Measurements from ENCODE around the gene SPRTN. TPM values are rescaled to one million over a fixed set of nuclear protein-coding genes. Genes with fewer than 3 reads are reported as not detected.
"Not testable (repeated sequence)": the region's sequence is repeated elsewhere in the genome, so short reads cannot be mapped to it uniquely, and the experiment has no call there.

Gene SPRTN
- polyA plus RNA-seq, 1 experiment = 10.0 TPM

DNA sequence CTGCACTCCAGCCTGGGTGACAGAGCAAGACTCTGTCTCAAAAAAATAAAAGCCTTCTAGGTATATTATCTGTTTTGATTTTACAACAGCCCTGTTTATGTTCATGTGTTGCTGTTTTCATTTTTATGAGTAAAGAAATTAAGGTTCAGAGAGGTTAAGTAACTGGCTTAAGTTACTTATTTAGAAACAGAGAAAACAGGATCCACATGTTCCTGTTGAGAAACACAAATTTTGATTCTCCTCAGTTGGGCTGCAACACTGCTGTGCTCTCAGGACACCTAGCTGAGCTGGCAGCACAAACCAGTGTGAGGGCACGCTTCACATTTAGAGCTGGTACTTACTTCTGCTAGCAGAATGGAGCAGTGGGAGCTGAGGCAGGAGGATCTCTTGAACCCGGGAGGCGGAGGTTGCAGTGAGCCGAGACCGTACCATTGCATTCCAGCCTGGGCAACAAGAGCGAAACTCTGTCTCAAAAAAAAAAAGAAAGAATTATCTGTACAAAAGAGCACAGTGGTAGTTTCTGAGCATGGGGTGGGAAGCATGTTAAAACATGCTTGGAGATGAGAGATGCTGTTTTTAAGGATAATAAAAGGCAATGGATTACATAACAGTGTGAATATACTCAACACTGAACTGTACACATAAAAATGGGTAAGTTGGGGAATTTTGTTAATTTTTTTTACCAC, 2.4 kb downstream of the SPRTN start:
- Histone ChIP-seq H3K27me3 (ENCODE audit: control insufficient read depth, insufficient read depth, low read length) (no peaks in the 10 kb centered on the region), H3K36me3 (ENCODE audit: control insufficient read depth, insufficient read depth, low read length) (no peaks in the 10 kb centered on the region; the same call in 1 of the 2 replicates), H3K4me3 (ENCODE audit: low read depth, low read length) (no peak overlapping the region)
- ChIA-PET CTCF (interaction anchor here (0.6 to 0.7 kb wide), 2 partner anchors 75 to 134 kb away, joined by 3 read pairs; no protein-coding TSS in a partner anchor), POLR2A (no interaction called here)
- TF ChIP-seq, protein P1, sequence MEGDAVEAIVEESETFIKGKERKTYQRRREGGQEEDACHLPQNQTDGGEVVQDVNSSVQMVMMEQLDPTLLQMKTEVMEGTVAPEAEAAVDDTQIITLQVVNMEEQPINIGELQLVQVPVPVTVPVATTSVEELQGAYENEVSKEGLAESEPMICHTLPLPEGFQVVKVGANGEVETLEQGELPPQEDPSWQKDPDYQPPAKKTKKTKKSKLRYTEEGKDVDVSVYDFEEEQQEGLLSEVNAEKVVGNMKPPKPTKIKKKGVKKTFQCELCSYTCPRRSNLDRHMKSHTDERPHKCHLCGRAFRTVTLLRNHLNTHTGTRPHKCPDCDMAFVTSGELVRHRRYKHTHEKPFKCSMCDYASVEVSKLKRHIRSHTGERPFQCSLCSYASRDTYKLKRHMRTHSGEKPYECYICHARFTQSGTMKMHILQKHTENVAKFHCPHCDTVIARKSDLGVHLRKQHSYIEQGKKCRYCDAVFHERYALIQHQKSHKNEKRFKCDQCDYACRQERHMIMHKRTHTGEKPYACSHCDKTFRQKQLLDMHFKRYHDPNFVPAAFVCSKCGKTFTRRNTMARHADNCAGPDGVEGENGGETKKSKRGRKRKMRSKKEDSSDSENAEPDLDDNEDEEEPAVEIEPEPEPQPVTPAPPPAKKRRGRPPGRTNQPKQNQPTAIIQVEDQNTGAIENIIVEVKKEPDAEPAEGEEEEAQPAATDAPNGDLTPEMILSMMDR (IDR thresholded peaks at IDR 0.05; ENCODE audit: insufficient read depth, low read depth, low read length) = no peak
- DNase-seq (ENCODE audit: low read depth) = no peak

- CTCF ChIA-PET = interaction anchor here (0.8 kb wide), 1 partner anchor 9 kb away, joined by 3 read pairs; no protein-coding TSS in a partner anchor
- DNase-seq (ENCODE audit: low read depth) = no peak
- Histone ChIP-seq H3K27me3 (ENCODE audit: control insufficient read depth, insufficient read depth, low read length) (no peaks in the 10 kb centered on the region), H3K4me3 (ENCODE audit: low read depth, low read length) (no peak overlapping the region), H3K36me3 (ENCODE audit: control insufficient read depth, insufficient read depth, low read length) (peaks cover 1% of the 10 kb centered on the region)
- TF ChIP-seq, protein P1 (IDR thresholded peaks at IDR 0.05; ENCODE audit: insufficient read depth, low read depth, low read length) = no peak
- POLR2A ChIA-PET = no interaction called here
These were observed 9.9 kb downstream of the SPRTN start for GRCh38 chr1:231347961-231348360.

- POLR2A ChIA-PET = no interaction called here
- peaks cover 1% of the 10 kb centered on the region for H3K36me3 ChIP-seq (ENCODE audit: control insufficient read depth, insufficient read depth, low read length)
- CTCF ChIA-PET = interaction anchor here (0.8 kb wide), 1 partner anchor 9 kb away, joined by 3 read pairs; no protein-coding TSS in a partner anchor
- TF ChIP-seq, protein P1 (IDR thresholded peaks at IDR 0.05; ENCODE audit: insufficient read depth, low read depth, low read length) = no peak
- H3K27me3 ChIP-seq (ENCODE audit: control insufficient read depth, insufficient read depth, low read length) = no peaks in the 10 kb centered on the region
- no peak for DNase-seq (ENCODE audit: low read depth)
- H3K4me3 ChIP-seq (ENCODE audit: low read depth, low read length) = no peak overlapping the region
These were observed 10.3 kb downstream of the SPRTN start for GRCh38 chr1:231348442-231348841.

- H3K4me3 ChIP-seq (ENCODE audit: low read depth, low read length); H3K36me3 ChIP-seq (ENCODE audit: control insufficient read depth, insufficient read depth, low read length); DNase-seq (ENCODE audit: low read depth); POLR2A ChIA-PET; H3K27me3 ChIP-seq (ENCODE audit: control insufficient read depth, insufficient read depth, low read length): not testable (repeated sequence)
- CTCF ChIA-PET = interaction anchor here (0.8 kb wide), 1 partner anchor 8 kb away, joined by 3 read pairs; no protein-coding TSS in a partner anchor
These were observed 10.8 kb downstream of the SPRTN start for GRCh38 chr1:231348856-231349255.

GRCh38 chr1:231351816-231352215, 13.7 kb downstream of the SPRTN start:
- Histone ChIP-seq H3K4me3 (ENCODE audit: low read depth, low read length) (no peak overlapping the region), H3K36me3 (ENCODE audit: control insufficient read depth, insufficient read depth, low read length) (peaks cover 1% of the 10 kb centered on the region), H3K27me3 (ENCODE audit: control insufficient read depth, insufficient read depth, low read length) (no peaks in the 10 kb centered on the region)
- TF ChIP-seq, protein P1 (IDR thresholded peaks at IDR 0.05; ENCODE audit: insufficient read depth, low read depth, low read length) = no peak
- ChIA-PET POLR2A (no interaction called here), CTCF (no interaction called here)
- DNase-seq (ENCODE audit: low read depth) = no peak

GRCh38 chr1:231353086-231353485, 15.0 kb downstream of the SPRTN start:
- DNase-seq (ENCODE audit: low read depth) = no peak
- Histone ChIP-seq H3K36me3 (ENCODE audit: control insufficient read depth, insufficient read depth, low read length) (peaks cover 1% of the 10 kb centered on the region), H3K4me3 (ENCODE audit: low read depth, low read length) (no peak overlapping the region), H3K27me3 (ENCODE audit: control insufficient read depth, insufficient read depth, low read length) (no peaks in the 10 kb centered on the region)
- ChIA-PET CTCF (no interaction called here), POLR2A (no interaction called here)
- TF ChIP-seq, protein P1 (IDR thresholded peaks at IDR 0.05; ENCODE audit: insufficient read depth, low read depth, low read length) = no peak

Data from BJ (cell line).